Small intestine (tissue), 7 donors: ENCODE data around the gene TNFSF13. TPM values are rescaled to one million over a fixed set of nuclear protein-coding genes. Genes with fewer than 3 reads are reported as not detected.

Source experiments
- DNase-seq, 2 donors: peaks; one replicate each; pipeline versions ENCODE4 v3.0.0 to v3.0.0-alpha.2; 2013
- FAIRE-seq: peaks from 2 replicates; lab custom pipeline; 2012; peaks lifted over from hg19 to GRCh38; lab: Jason Lieb, UNC
- H3K27ac ChIP-seq, 3 donors: one replicate each; pipeline ENCODE4 v1.5.1; 2013; ENCODE audit warnings: low read length in 2 of 3, mild to moderate bottlenecking in 2 of 3, control low read depth in 1 of 3, inconsistent platforms in 1 of 3, low read depth in 1 of 3, moderate library complexity in 1 of 3
- H3K27me3 ChIP-seq, 3 donors: one replicate each; pipeline ENCODE4 v1.6.1; 2013; ENCODE audit warnings: low read length in 3 of 3, inconsistent platforms in 1 of 3; ENCODE audit not compliant: control insufficient read depth in 3 of 3, insufficient read depth in 3 of 3
- H3K36me3 ChIP-seq, 3 donors: one replicate each; pipeline ENCODE4 v1.6.1; 2013; ENCODE audit warnings: low read length in 3 of 3, inconsistent platforms in 1 of 3, low read depth in 1 of 3, mild to moderate bottlenecking in 1 of 3, moderate library complexity in 1 of 3; ENCODE audit not compliant: control insufficient read depth in 3 of 3, insufficient read depth in 2 of 3
- H3K4me1 ChIP-seq, 3 donors: one replicate each; pipeline ENCODE4 v1.6.1; 2013; ENCODE audit warnings: low read length in 2 of 3, inconsistent platforms in 1 of 3, low read depth in 1 of 3, mild to moderate bottlenecking in 1 of 3, moderate library complexity in 1 of 3; ENCODE audit not compliant: control insufficient read depth in 3 of 3, insufficient read depth in 2 of 3
- H3K4me3 ChIP-seq, 3 donors: one replicate each; pipeline ENCODE4 v1.5.1; 2013; ENCODE audit warnings: low read length in 3 of 3, control low read depth in 1 of 3, inconsistent platforms in 1 of 3, low read depth in 1 of 3, mild to moderate bottlenecking in 1 of 3, moderate library complexity in 1 of 3
- H3K9me3 ChIP-seq, 2 donors: one replicate each; pipeline ENCODE4 v1.6.1; 2013; ENCODE audit warnings: low read depth in 1 of 2, low read length in 1 of 2; ENCODE audit not compliant: control insufficient read depth in 2 of 2, insufficient read depth in 1 of 2
- WGBS, 3 donors: extraction: QIAGEN DNeasy Blood & Tissue Kit; methylation state at CpG; one replicate each; pipeline ENCODE4 v1.1.7; 2013; 5-methylcytosine and 5-hydroxymethylcytosine counted together
- polyA plus RNA-seq, 4 donors: library from polyadenylated mRNA; stranded (reverse) in 3 of 4; unstranded in 1 of 4; fragments of 200-250 nt in 3 of 4; fragments of 120-200 nt in 1 of 4; gene quantifications; one replicate each; pipeline versions ENCODE4 v1.2.1 to v1.2.3, GENCODE V29; 2013
- donor health status: healthy with polysubstance abuse.
- donor health status: control.
- donor health status: control.
- donor health status: Bipolar disorder and iron deficiency.
- donor health status: healthy.

Gene TNFSF13
- polyA plus RNA-seq, 4 donors: 23.0 to 107 (median 28.5) TPM

GRCh38 chr17:7575481-7575883, 16.9 kb downstream of the TNFSF13 start:
- no peak for DNase-seq
- 35 to 88% (median 47%) methylated on average over 1 of the region's 1 CpG for WGBS, 3 donors
- Histone ChIP-seq H3K4me3 (peak overlapping the region in 1 of 3 donors; percentile 100), H3K9me3 (no peaks in the 10 kb centered on the region), H3K4me1 (peaks cover 3 to 54% (median 9%) of the 10 kb centered on the region in 3 donors), H3K27ac (peak overlapping the region in 2 of 3 donors; percentile 22 to 99), H3K27me3 (no peaks in the 10 kb centered on the region), H3K36me3 (peaks cover 14 to 87% (median 22%) of the 10 kb centered on the region in 3 donors)
- no peak for FAIRE-seq

- DNase-seq (no peak), FAIRE-seq (no peak)
- H3K36me3 ChIP-seq: peaks cover 14 to 87% (median 19%) of the 10 kb centered on the region in 3 donors
- no peaks in the 10 kb centered on the region for H3K9me3 ChIP-seq
- no peaks in the 10 kb centered on the region for H3K27me3 ChIP-seq
- peak overlapping the region in 2 of 3 donors; percentile 22 to 99 for H3K27ac ChIP-seq
- peaks cover 3 to 58% (median 9%) of the 10 kb centered on the region in 3 donors for H3K4me1 ChIP-seq
- WGBS, 3 donors: 56 to 63% (median 62%) methylated on average over 7 of the region's 7 CpGs
- H3K4me3 ChIP-seq: no peak overlapping the region
These were observed 17.4 kb downstream of the TNFSF13 start for GRCh38 chr17:7575959-7576358.

GRCh38 chr17:7576432-7576937, 17.9 kb downstream of the TNFSF13 start:
- DNase-seq (no peak), FAIRE-seq (no peak)
- peak overlapping the region in 2 of 3 donors; percentile 42 to 97 for H3K27ac ChIP-seq
- H3K36me3 ChIP-seq: peaks cover 14 to 87% (median 19%) of the 10 kb centered on the region in 3 donors
- H3K27me3 ChIP-seq: no peaks in the 10 kb centered on the region
- H3K9me3 ChIP-seq: no peaks in the 10 kb centered on the region
- peaks cover 3 to 62% (median 9%) of the 10 kb centered on the region in 3 donors for H3K4me1 ChIP-seq
- 72 to 76% (median 76%) methylated on average over 14 of the region's 14 CpGs for WGBS, 3 donors
- no peak overlapping the region for H3K4me3 ChIP-seq

- 71 to 73% (median 71%) methylated on average over 17 of the region's 17 CpGs for WGBS, 3 donors
- peaks cover 14 to 93% (median 19%) of the 10 kb centered on the region in 3 donors for H3K36me3 ChIP-seq
These were observed 19.0 kb downstream of the TNFSF13 start for GRCh38 chr17:7577327-7578199.

GRCh38 chr17:7579001-7579833, 20.7 kb downstream of the TNFSF13 start, which contains the start of gene CD68:
Gene CD68 (plus strand): TSS chr17:7579638. CDS start chr17:7579678, 40 bp downstream.
- Histone ChIP-seq H3K27ac (peak within 1 kb of the TSS; percentile 95 to 97 (median 97)), H3K9me3 (peaks cover 0 to 6% of the 10 kb centered on the region in 2 donors), H3K4me3 (peak within 1 kb of the TSS in 2 of 3 donors; percentile 67 to 69), H3K36me3 (peaks cover 13 to 86% (median 19%) of the 10 kb centered on the region in 3 donors), H3K27me3 (no peaks in the 10 kb centered on the region), H3K4me1 (peaks cover 3 to 71% (median 16%) of the 10 kb centered on the region in 3 donors)
- DNase-seq (peak; percentile 96 to 98), FAIRE-seq (no peak)
- 3 to 10% (median 9%) methylated on average over 6 to 7 of the region's 7 CpGs for WGBS, 3 donors

More at GRCh38 chr17:7577327-7578199, 19.0 kb downstream of the TNFSF13 start:
- H3K9me3 ChIP-seq: no peaks in the 10 kb centered on the region
- no peak overlapping the region for H3K4me3 ChIP-seq
- FAIRE-seq (no peak), DNase-seq (no peak)
- peaks cover 3 to 65% (median 9%) of the 10 kb centered on the region in 3 donors for H3K4me1 ChIP-seq
- H3K27ac ChIP-seq: peak overlapping the region; percentile 19 to 97 (median 38)
- H3K27me3 ChIP-seq: no peaks in the 10 kb centered on the region

GRCh38 chr17:7579834-7580603, 21.5 kb downstream of the TNFSF13 start:
- WGBS, 3 donors: 28 to 54% (median 35%) methylated on average over 12 of the region's 12 CpGs

More at GRCh38 chr17:7579834-7580603, 21.5 kb downstream of the TNFSF13 start:
- H3K36me3 ChIP-seq: peaks cover 10 to 78% (median 19%) of the 10 kb centered on the region in 3 donors
- peak overlapping the region in 2 of 3 donors; percentile 67 to 69 for H3K4me3 ChIP-seq
- H3K4me1 ChIP-seq: peaks cover 3 to 66% (median 18%) of the 10 kb centered on the region in 3 donors
- H3K27me3 ChIP-seq: no peaks in the 10 kb centered on the region
- DNase-seq (peak; percentile 27 to 49), FAIRE-seq (no peak)
- peak overlapping the region; percentile 95 to 97 (median 97) for H3K27ac ChIP-seq
- H3K9me3 ChIP-seq: peaks cover 0 to 6% of the 10 kb centered on the region in 2 donors
